Measurements from ENCODE around the gene PHF2. TPM values are rescaled to one million over a fixed set of nuclear protein-coding genes. Genes with fewer than 3 reads are reported as not detected.

Gene PHF2
- total and polyA plus RNA-seq, 2 donors (not counting 1 experiment from before 2014, with no cell fraction given): 11.0 to 28.8 TPM

- peaks cover 0 to 6% (median 0%) of the 10 kb centered on the region in 3 donors for H3K9me3 ChIP-seq (ENCODE audit: control extremely low read depth in 1 of 3, control insufficient read depth in 2 of 3, insufficient read depth in 1 of 3, low read length in 2 of 3)
- WGBS (ENCODE audit: insufficient coverage): 96% methylated on average over 13 of the region's 13 CpGs
These were observed 10.1 kb downstream of the PHF2 start for GRCh38 chr9:93586290-93587057.

More at GRCh38 chr9:93586290-93587057, 10.1 kb downstream of the PHF2 start:
- TF ChIP-seq CTCF (IDR thresholded peaks at IDR 0.05): no peak
- TF ChIP-seq EZH2 (IDR thresholded peaks at IDR 0.05; ENCODE audit: borderline replicate concordance, insufficient read depth, low read depth, low read length, poor library complexity, severe bottlenecking): no peak
- Histone ChIP-seq H4K20me1 (ENCODE audit: control insufficient read depth, insufficient read depth, low read length, poor library complexity, severe bottlenecking) (peaks cover 41% of the 10 kb centered on the region), H3K4me3 (ENCODE audit: control extremely low read depth in 1 of 5, extremely low read depth in 1 of 5, insufficient read depth in 1 of 5, low read depth in 2 of 5, low read length in 4 of 5) (no peak overlapping the region), H3K4me1 (ENCODE audit: control insufficient read depth in 2 of 2, insufficient read depth in 2 of 2, low read length in 2 of 2) (no peaks in the 10 kb centered on the region), H3K79me2 (ENCODE audit: control insufficient read depth, insufficient read depth, low read length) (peaks cover 73% of the 10 kb centered on the region), H2AFZ (ENCODE audit: insufficient read depth, low read depth, low read length, poor library complexity, severe bottlenecking) (no peak overlapping the region), H3K36me3 (replicated peaks in 1 of 2; ENCODE audit: control extremely low read depth in 1 of 2, control insufficient read depth in 1 of 2, extremely low read depth in 1 of 2, insufficient read depth in 2 of 2, low read length in 1 of 2) (no peaks in the 10 kb centered on the region), H3K4me2 (replicated peaks; ENCODE audit: low read depth, low read length, poor library complexity, severe bottlenecking) (no peak overlapping the region), H3K27ac (ENCODE audit: low read length in 2 of 2) (no peak overlapping the region), H3K9ac (ENCODE audit: low read length) (no peak overlapping the region), H3K27me3 (replicated peaks in 1 of 4; ENCODE audit: control extremely low read depth in 1 of 4, control insufficient read depth in 3 of 4, insufficient read depth in 4 of 4, low read length in 3 of 4) (no peaks in the 10 kb centered on the region)
- ATAC-seq (ENCODE audit: low read depth) (no peak), DNase-seq (no peak)
- POLR2A ChIA-PET: no interaction called here
- H3K4me1 Mint-ChIP-seq: peaks cover 32% of the 10 kb centered on the region
- CTCF ChIA-PET: no interaction called here
- H3K27me3 Mint-ChIP-seq: no peaks in the 10 kb centered on the region
- H3K9me3 Mint-ChIP-seq (ENCODE audit: insufficient read depth): peaks cover 5% of the 10 kb centered on the region
- no peak overlapping the region for H3K4me3 Mint-ChIP-seq
- intact Hi-C loops (cut with micrococcal nuclease): no loop called here
- H3K27ac Mint-ChIP-seq: no peak overlapping the region
